ENCODE measurements around the gene GGTLC2. TPM values are rescaled to one million over a fixed set of nuclear protein-coding genes. Genes with fewer than 3 reads are reported as not detected.

The GGTLC2 gene
- total RNA-seq, 4 donors from 2014 or later = not detected

GRCh38 chr22:22680396-22680795, 36.0 kb downstream of the GGTLC2 start:
- in situ Hi-C loops (cut with MboI; ENCODE audit: low pct_ligation_motif_present in 1 of 4, low pct_unique_long_range_greater_than_20kb in 1 of 4, low sequenced_read_pairs in 3 of 4) (no loop called here), intact Hi-C loops (cut with DNase I; ENCODE audit: low total_unique reads) (no loop called here)
- TF ChIP-seq, protein P1, sequence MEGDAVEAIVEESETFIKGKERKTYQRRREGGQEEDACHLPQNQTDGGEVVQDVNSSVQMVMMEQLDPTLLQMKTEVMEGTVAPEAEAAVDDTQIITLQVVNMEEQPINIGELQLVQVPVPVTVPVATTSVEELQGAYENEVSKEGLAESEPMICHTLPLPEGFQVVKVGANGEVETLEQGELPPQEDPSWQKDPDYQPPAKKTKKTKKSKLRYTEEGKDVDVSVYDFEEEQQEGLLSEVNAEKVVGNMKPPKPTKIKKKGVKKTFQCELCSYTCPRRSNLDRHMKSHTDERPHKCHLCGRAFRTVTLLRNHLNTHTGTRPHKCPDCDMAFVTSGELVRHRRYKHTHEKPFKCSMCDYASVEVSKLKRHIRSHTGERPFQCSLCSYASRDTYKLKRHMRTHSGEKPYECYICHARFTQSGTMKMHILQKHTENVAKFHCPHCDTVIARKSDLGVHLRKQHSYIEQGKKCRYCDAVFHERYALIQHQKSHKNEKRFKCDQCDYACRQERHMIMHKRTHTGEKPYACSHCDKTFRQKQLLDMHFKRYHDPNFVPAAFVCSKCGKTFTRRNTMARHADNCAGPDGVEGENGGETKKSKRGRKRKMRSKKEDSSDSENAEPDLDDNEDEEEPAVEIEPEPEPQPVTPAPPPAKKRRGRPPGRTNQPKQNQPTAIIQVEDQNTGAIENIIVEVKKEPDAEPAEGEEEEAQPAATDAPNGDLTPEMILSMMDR (IDR thresholded peaks at IDR 0.05) = no peak
- TF ChIP-seq POLR2A (IDR thresholded peaks at IDR 0.05) = no peak
- TF ChIP-seq POLR2AphosphoS5 (IDR thresholded peaks at IDR 0.05) = no peak
- TF ChIP-seq EP300 (IDR thresholded peaks at IDR 0.05; ENCODE audit: low read depth) = no peak
- Histone ChIP-seq H3K27ac (no peak overlapping the region), H3K9me3 (no peaks in the 10 kb centered on the region), H3K4me1 (peaks cover 3 to 11% (median 6%) of the 10 kb centered on the region in 4 donors), H3K36me3 (no peaks in the 10 kb centered on the region), H3K27me3 (no peaks in the 10 kb centered on the region), H3K4me3 (no peak overlapping the region)
- no peak for DNase-seq
- 90% methylated on average over 2 to 4 of the region's 4 CpGs for whole genome bisulfite sequencing, 2 donors (ENCODE audit: low coverage in 1 of 2)

- intact Hi-C loops (cut with DNase I; ENCODE audit: low total_unique reads) = no loop called here
- H3K36me3 ChIP-seq = no peaks in the 10 kb centered on the region
- DNase-seq = no peak
- H3K27me3 ChIP-seq = no peaks in the 10 kb centered on the region
- H3K27ac ChIP-seq = no peak overlapping the region
- in situ Hi-C loops (cut with MboI; ENCODE audit: low pct_ligation_motif_present in 1 of 4, low pct_unique_long_range_greater_than_20kb in 1 of 4, low sequenced_read_pairs in 3 of 4) = no loop called here
- H3K4me1 ChIP-seq = peaks cover 3 to 11% (median 6%) of the 10 kb centered on the region in 4 donors
- H3K4me3 ChIP-seq = no peak overlapping the region
- WGBS, 2 donors (ENCODE audit: low coverage in 1 of 2) = 40 to 60% methylated on average over 1 to 3 of the region's 3 CpGs
- TF ChIP-seq EP300 (IDR thresholded peaks at IDR 0.05; ENCODE audit: low read depth) (no peak), POLR2AphosphoS5 (IDR thresholded peaks at IDR 0.05) (no peak), POLR2A (IDR thresholded peaks at IDR 0.05) (no peak)
- TF ChIP-seq, protein P1 (IDR thresholded peaks at IDR 0.05) = no peak
- no peaks in the 10 kb centered on the region for H3K9me3 ChIP-seq
These were observed 36.9 kb downstream of the GGTLC2 start for GRCh38 chr22:22681221-22681739.

DNA sequence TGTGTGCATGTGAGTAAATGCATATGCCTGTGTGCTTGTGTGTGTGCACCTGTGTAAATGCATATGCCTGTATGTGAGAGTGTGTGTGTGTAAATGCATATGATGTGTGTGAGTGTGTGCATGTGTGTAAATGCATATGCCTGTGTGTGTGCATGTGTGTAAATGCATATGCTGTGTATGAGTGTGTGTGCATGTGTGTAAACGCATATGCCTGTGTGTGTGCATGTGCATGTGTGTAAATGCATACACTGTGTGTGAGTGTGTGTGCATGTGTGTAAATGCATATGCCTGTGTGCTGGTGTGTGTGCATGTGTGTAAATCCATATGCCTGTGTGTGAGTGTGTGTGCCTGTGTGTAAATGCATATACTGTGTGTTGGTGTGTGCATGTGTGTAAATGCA, 37.8 kb downstream of the GGTLC2 start:
- H3K4me3 ChIP-seq = no peak overlapping the region
- TF ChIP-seq POLR2A (IDR thresholded peaks at IDR 0.05) = no peak
- TF ChIP-seq, protein P1 (IDR thresholded peaks at IDR 0.05) = no peak
- H3K27ac ChIP-seq = no peak overlapping the region
- H3K27me3 ChIP-seq = no peaks in the 10 kb centered on the region
- H3K36me3 ChIP-seq = no peaks in the 10 kb centered on the region
- peaks cover 3 to 11% (median 6%) of the 10 kb centered on the region in 4 donors for H3K4me1 ChIP-seq
- H3K9me3 ChIP-seq = no peaks in the 10 kb centered on the region
- DNase-seq = no peak
- 86 to 90% methylated on average over 1 of the region's 1 CpG for WGBS, 2 donors (ENCODE audit: low coverage in 1 of 2)
- intact Hi-C loops (cut with DNase I; ENCODE audit: low total_unique reads) (no loop called here), in situ Hi-C loops (cut with MboI; ENCODE audit: low pct_ligation_motif_present in 1 of 4, low pct_unique_long_range_greater_than_20kb in 1 of 4, low sequenced_read_pairs in 3 of 4) (no loop called here)

DNA sequence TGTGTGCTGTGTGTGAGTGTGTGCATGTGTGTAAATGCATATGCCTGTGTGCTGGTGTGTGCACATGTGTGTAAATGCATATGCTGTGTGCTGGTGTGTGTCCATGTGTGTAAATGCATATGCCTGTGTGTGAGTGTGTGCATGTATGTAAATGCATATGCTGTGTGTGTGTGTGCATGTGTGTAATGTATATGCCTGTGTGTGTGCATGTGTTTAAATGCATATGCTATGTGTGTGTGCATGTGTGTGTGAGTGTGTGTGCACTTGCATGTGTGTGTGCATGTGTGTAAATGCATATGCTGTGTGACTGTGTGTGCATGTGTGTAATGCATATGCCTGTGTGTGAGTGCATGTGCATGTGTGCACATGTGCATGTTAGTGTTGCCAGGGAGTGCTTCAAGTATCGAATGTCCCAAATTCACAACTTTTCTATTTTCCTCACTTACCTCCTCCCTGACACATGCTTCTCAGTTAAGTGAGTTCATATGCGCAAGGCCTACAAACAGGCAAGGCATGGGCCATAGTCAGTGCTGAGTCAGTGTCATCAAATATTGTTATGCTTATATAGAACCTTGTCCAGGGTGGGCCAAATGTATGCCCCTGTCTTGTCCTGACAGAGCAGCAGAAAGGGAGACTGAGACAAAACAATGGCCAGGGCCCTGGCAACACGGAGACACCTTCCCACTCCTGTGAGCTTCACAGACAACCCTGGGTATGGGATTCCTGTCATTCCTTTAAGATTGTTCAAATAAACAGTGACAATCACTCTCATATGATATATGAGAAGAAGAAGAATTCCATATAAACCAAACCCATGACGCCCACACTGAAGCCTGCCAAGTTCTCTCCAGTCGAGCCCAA, 38.6 kb downstream of the GGTLC2 start:
- TF ChIP-seq EP300 (IDR thresholded peaks at IDR 0.05; ENCODE audit: low read depth) (no peak), POLR2AphosphoS5 (IDR thresholded peaks at IDR 0.05) (no peak), POLR2A (IDR thresholded peaks at IDR 0.05) (no peak)
- TF ChIP-seq, protein P1 (IDR thresholded peaks at IDR 0.05) = no peak
- Histone ChIP-seq H3K4me3 (no peak overlapping the region), H3K9me3 (no peaks in the 10 kb centered on the region), H3K27ac (no peak overlapping the region), H3K4me1 (peaks cover 3 to 11% (median 6%) of the 10 kb centered on the region in 4 donors), H3K36me3 (no peaks in the 10 kb centered on the region), H3K27me3 (no peaks in the 10 kb centered on the region)
- intact Hi-C loops (cut with DNase I; ENCODE audit: low total_unique reads) (no loop called here), in situ Hi-C loops (cut with MboI; ENCODE audit: low pct_ligation_motif_present in 1 of 4, low pct_unique_long_range_greater_than_20kb in 1 of 4, low sequenced_read_pairs in 3 of 4) (no loop called here)
- WGBS, 2 donors (ENCODE audit: low coverage in 1 of 2) = 70 to 87% methylated on average over 3 to 5 of the region's 5 CpGs
- DNase-seq = no peak

Measured in transverse colon (tissue), 4 donors.